ENCODE measurements around the gene B4GALT2.

DNA sequence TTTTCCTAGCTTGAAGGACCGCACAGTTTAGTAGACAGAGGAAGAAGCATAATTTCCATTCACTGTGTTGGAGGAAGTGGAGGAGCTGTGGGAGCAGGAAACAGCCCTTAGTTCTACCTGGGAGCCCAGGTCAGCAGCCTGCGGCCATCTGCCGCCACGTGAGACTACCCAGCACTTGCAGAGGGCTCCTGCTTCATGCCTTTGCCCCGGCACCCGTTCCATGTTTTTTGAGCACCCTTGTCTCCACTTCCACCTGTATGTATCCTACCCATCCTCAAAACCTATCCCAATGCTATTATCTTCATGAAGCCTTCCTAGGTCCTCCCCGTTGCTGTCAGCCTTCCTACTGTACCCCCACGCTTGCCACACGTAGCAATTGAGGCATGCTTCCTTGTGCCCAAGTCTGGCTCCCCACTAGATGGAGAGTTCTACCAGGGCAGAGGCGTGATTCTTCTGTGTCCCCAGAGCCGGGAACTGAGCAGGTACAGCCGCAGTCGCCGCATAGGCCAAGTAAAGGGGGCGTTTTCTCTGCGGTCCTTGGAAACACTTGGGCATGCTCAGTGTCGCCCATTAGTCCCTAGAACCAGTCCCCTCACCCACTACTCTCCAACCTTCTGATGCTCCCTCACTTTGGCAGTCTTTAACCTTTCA lies 50.4 kb downstream of the B4GALT2 start:
- TF ChIP-seq POLR2A (IDR thresholded peaks at IDR 0.05) (no peak), EP300 (IDR thresholded peaks at IDR 0.05) (no peak)

Measured in upper lobe of left lung (tissue), 4 donors.